Iris pigment epithelial cell (primary cell): Measurements from ENCODE around the gene TTC22.

Experiments
- DNase-seq: peaks from one replicate; pipeline ENCODE4 v3.0.0-alpha.2; 2011; ENCODE audit warnings: low read depth

Gene TTC22

DNA sequence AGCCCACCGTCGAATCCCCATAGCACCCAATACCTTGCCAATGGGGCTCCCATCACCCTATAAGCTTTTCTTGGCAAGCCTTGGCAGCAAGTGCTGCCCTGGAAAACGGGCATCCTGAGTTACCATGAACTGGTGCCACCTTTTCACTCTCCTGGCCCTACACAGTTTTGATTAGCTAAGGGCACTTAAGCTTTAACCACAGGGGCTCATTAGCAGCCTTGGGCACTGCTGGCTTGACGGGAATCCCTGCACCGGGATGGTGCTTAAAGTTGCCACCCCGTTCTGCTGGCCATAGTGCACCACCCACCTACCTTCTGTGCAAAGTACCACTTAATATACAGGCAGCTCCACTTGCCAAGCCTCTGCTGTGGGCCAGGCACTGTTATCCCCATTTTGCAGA is 50.5 kb downstream of the TTC22 start:
- no peak for DNase-seq

DNA sequence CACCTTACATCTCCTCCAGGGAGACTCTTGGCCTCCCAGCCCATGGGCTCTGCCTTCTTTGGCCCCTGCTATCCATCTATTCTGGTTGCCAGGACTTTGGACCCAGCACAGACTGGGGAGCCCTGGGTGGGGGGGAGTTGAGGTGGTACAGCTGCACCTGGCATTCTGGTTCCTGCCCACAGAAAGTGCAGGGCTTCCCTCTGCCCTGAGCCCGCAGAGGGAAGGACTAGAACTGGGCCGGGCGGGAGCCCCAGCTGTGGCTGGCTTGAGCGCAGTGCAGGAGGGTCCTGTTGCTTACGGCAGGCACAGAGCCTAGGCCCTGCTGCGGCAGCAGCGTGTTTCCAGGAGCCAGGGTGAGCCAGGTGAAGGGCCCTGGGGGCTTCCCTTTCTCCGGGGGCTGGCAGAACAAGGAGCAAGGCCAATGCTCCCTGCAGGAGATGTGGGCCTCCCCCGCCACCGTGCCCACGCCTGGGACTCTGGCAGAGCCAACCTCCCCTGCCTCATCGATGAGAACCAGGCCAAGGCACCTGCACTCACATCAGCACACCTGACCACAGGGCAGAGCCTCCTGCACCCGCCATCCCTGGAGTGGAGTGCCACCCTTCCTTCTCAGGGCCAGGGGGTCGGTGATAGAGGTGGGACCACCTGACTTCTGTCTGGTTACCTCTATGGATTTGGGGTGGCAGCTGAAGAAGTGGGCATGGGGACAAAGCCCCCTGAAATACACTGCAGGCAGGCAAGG is 52.9 kb downstream of the TTC22 start:
- no peak for DNase-seq

DNA sequence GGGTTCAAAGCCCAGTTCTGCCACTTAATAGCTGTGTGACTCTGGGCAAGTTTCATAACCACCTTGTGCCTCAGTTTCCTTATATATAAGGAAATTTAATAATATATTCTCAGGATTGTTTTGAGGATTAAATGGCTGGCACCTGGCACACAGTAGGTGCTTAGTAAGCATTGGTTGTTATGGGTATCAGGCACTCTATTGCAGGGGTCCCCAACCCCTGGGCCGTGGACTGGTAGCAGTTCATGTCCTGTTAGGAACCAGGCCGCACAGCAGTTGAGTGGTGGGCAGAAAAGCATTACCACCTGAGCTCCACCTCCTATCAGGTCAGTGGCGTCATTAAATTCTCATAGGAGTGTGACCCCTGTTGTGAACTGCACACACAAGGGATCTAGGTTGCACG is 55.3 kb downstream of the TTC22 start:
- no peak for DNase-seq

DNA sequence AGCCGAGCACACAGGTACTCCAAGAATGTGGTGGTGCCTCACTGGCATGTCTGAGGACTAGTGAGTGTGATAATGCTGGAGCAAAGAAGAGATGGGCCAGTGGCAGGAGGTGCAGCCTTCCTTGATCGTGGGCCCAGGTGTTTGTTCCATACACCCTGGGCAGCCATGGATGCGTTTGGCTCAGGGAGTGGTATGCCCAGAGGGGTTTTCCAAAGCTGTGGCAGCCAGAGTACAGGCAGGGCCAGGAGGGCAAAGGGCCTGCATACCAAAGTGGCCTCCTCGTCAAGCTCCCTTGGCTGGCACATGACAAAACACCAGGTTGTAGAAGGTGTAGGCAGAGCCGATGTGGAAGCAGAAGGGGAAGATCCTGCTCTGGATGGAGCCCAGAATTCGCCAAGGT is 55.8 kb downstream of the TTC22 start:
- no peak for DNase-seq

DNA sequence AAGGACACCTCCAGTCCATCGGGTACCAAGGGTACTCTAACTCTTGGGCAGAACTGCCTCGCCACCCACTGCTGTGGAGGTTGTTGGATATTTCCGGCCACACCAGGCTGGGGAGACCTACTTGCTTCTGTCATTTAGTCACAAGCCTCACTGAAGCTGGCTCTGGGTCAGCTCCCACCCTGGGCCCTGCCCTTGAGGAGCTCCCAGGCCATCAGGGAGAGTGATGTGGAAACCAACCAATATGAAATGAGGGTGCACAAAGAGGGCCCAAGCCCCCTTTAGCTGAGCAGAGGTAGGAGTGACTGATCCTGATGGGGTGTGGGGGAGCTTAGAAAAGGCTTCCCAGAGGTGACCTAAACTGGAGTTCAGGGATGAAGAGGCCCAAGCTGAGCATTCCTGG is 56.4 kb downstream of the TTC22 start:
- DNase-seq, result no peak

DNA sequence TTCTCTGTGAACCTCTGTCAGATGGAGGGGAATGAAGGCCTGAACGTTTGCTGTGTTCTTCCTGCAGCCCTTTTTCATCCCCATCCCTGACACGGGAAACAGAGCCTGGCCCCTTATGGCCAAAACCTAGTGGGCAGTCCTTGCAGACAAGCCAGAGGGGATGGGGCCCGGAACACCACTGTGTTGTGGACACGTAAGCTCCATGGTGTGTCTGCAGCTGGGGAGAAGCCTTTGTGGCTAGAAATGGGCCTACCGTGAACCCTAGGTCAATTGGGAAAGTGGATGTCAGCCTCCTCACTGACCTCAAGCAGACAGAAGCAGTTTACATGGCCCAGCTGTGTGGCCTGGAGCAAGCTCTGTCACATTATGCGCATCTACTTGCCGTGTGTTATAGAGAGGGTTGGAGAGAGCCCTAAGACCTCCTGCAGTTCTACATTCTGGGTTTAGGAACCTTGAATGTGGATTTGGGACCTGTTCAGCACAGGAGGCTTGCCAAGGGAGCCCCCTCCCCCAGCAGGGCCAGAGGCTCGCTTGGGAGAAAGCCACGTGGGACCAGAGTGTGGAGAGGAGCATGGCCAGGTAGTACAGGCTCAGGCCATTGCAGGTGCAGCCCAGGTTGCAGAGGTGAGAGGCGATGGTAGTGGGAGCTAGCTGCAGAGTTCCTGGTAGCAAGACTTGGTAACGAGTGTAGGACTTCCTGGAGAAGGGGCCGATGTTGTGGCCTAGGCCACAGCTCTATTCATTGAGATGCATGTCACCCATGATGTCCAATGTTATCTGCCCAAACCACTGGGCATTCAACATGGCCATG is 57.5 kb downstream of the TTC22 start:
- DNase-seq, result no peak

DNA sequence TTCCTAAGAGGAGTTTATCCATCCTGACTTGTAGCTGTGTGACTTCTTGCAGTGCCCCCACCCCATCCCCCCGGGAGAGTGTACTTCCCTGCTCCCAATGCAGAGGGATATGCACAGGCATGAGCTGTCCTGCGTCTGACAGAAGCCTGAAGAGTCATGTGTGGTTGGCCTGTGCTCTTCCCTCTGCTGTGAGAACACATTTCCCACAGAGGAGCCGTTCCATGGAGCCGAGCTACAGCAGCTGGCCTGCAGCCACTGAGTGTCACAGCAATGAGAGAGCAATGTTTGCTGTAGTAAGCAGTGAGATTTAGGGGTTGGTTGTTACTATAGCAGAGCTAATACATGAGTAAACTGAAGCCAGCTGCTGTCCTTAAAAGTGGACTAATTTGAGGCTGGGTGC is 58.8 kb downstream of the TTC22 start:
- peak; percentile 37 for DNase-seq

DNA sequence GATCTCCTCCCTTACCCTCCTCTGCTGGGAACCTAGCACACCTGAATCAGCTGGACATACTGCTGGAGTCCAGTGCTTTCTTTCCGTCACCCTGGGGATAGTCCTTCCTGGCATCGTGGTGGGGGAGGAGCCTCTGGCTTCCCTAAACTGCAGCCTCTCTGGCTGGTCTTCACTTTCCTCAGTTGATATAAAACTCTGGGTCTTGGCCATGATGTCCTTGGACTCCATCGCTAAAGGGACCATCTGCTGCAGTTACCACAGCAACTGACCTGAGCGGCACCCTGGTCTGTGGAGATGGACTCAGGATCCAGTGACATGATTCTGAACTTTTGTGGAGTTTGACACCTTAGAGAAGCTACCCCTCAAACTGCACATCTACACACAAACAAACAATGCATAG is 59.6 kb downstream of the TTC22 start:
- DNase-seq, result no peak

DNA sequence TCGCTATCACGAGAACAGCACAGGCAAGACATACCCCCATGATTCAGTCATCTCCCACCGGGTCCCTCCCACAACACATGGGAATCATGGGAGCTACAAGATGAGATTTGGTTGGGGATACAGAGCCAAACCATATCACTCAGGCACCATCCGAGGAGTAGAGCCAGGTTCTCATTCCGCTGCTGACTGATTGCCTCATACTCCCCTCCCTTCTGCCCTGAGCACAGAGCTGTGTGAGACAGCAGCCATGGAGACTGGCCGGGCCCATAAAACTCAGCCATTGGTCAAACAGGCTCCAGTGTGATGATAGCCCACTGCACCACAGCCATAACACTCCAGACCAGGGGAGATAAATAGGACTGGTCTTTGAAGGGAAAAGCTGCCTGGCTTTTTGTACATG is 62.9 kb downstream of the TTC22 start:
- DNase-seq, result no peak

DNA sequence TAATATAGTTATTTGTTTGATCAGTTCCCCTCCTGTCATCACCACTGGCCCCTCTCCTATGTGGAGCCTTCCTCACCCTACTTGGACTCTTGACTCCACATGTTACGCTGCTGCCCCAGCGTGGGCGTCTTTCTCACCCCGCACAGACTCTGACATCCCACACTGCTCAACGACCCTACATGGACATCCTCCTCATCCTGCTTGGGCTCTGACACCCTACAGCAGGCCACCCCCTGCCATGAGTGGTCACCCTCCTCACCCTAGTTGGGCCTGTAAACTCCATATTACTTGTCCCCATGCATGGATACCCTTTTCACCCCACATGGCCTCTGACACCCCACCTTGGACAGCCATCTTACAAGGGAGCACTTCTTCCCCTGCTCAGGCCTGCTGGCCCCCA is 64.4 kb downstream of the TTC22 start:
- no peak for DNase-seq
